ENCODE results near the gene RAMAC.
"Not testable (repeated sequence)": the region's sequence is repeated elsewhere in the genome, so short reads cannot be mapped to it uniquely, and the experiment has no call there.

Gene RAMAC

DNA sequence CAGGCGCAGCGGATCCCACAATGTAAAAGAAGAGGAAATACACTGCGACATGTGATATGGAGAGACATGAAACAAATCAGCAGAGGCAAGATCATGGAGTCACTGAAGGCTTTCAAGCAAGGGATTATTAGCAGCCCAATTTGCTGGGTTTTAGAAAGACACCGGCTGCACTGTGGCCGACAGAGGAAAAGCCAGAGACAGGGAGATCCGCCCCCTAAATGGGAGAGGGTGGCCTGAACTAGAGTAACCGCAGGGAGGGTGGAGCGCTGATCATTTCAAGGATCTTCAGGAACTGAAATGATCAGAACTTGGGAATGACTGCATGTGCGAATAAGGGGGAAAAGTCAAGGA, 26.0 kb downstream of the RAMAC start:
- no peak for DNase-seq

DNA sequence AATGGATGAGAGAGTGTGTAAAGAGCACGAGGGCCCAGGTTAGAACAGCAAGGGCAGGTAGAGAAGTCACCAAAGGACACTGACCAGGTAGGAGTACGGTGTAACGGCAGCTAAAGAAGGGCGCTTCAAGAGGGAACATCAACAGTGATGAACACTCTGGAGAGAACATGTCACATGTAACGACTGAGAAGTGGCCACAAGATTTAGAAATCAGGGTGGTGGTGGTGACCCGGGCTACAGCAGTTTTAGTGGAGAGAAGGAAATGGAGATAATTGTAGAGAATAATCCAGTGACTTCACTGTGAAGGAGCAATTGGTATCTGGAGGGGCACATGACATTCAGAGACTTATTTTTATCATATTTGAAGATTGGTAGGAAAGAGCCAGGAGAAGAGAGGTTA, 26.6 kb downstream of the RAMAC start:
- no peak for DNase-seq

DNA sequence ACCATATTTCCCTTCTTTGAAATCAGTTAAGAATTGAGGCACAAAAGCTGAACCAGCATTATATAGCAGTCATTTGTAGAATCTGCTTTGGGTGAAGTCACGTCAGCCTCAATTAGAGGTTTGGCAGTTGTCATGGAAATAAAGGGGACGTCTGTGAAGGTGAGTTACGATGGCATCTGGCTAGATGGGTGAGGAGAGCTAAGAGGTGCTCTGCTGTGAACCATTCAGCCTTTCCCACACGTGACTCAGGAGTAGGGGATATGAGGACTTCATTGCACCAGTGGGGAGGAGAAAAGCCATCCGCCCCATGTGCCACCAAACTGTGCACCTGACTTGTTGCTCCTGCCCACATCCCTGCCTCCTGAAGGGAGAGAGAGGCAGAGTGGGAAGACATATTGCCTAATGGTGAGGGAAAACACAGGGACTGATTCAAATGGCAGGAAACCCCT, 28.2 kb downstream of the RAMAC start:
- DNase-seq: no peak

DNA sequence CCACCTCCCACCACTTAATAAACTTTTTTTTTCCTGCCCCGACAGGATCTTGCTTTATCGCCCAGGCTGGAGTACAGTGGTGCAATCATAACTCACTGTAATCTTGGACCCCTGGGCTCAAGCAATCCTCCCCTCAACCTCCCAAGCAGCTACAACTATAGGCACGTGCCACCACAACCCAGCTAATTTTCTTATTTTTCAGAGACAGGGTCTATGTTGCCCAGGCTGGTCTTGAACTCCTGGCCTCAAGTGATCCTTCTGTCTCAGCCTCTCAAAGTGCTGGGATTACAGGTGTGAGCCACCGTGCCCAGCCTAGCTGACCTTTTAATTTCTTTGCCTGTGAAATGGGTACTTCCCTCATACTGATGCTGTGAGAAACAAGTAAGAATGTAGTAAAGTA, 29.4 kb downstream of the RAMAC start:
- no peak for DNase-seq

DNA sequence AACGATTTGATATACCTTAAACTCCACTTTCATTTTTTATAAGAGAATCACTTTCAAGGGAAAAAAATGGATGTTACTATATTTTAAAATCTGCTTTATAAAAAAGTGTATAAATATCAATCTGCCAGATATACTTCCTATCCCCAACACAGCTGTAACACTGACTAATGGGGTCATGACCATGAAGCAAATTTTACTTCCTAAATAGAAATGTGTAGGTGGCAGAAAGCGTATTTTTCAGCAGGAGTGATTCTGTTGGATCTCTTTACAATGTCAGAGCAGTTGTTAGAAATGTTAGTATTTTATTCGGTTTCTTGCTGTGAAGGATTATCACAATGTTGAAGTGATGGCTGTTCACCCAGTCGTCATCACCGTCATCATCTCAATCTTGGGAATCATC, 30.9 kb downstream of the RAMAC start:
- no peak for DNase-seq

DNA sequence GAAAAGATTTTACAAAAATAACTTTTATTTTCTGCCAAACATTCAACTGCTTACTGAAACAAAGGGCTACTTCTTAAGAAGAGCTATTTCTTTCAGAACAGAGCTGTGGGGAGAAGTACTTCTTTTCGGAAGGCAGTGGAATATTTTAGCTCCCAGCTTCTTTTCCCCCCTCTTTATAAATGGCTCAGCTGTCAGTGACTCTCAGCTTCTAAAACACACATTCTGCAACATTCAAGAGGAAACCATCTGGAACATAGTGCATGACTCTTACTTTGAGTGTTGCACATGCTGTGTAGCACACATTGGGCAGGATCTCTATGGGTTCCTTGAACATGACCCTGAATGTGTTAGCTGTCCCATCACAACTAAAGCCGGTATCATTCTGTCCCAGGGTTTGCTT, 32.4 kb downstream of the RAMAC start:
- DNase-seq: peak in 3 of 58 donors; percentile 4 to 34 (median 26)

DNA sequence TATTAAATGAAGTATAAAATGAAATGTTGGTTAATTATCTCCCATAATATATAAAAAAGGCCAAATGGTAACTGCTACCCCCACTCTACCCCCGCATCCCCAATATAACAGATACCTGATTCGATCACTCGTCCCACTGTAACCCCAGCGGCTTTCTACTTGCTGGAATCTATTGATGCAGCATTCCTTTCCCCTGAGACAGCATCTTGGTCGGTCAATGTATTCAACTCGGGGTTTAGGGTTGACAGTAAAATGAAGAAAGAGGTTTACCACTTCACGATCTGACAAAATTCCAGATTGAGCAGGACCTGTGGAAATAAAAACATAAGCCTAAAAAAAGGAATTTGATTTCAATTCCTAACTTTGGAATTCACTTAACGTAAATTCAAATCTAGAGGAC, 44.0 kb downstream of the RAMAC start:
- DNase-seq: no peak

DNA sequence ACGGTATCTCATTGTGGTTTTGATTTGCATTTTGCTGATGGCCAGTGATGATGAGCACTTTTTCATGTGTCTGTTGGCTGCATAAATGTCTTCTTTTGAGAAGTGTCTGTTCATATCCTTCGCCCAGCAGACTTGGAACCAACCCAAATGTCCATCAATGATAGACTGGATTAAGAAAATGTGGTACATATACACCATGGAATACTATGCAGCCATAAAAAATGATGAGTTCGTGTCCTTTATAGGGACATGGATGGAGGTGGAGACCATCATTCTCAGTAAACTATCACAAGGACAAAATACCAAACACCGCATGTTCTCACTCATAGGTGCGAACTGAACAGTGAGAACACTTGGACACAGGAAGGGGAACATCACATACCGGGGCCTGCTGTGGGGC, 45.2 kb downstream of the RAMAC start:
- not testable (repeated sequence) for DNase-seq

DNA sequence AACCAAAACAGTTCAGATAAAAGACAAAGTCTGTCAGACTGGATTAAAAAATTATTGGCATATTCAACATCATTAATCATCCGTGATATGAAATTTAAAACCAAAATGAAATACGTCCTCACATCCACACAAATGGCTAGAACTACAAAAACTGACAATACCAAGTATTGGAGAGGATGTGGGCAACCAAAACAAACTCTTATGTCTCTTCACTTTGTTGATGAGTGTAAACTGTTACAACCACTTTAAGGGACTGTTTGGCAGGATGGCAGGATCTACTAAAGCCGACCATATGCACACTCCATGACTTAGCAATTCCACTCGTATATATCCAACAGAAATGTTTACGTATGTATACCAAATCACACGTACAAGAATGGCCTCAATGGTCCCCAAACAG, 50.2 kb downstream of the RAMAC start:
- DNase-seq: no peak

DNA sequence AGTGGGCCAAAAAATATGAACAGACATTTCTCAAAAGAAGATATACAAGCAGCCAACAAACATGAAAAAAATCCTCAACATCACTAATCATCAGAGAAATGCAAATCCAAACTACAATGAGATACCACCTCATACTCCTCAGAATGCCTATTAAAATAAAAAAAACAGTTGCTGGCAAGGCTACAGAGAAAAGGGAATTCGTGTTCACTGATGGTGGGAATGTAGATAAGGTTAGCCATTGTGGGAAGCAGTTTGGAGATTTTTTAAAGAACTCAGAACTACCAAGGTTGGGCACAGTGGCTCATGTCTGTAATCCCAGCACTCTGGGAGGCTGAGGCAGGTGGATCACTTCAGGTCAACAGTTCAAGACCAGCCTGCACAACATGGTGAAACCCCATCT, 53.2 kb downstream of the RAMAC start:
- no peak for DNase-seq

Measured in anterior cingulate cortex (tissue), 58 donors.